ENCODE measurements around the gene CRELD1. TPM values are rescaled to one million over a fixed set of nuclear protein-coding genes. Genes with fewer than 3 reads are reported as not detected.

Gene CRELD1
- total and polyA plus RNA-seq, 9 of the 15 experiments (the other 6 are each of a cell fraction or from before 2014, with no cell fraction given), result 3.3 to 25.8 (median 16.5) TPM

- no peak for TF ChIP-seq PBX2 (CRISPR knock-in tag; IDR thresholded peaks at IDR 0.05; ENCODE audit: low read depth)
- 0 out of 2 replicates have a peak, but pooled peaks have one; percentile 13 for TF ChIP-seq PBX2 (tag; conservative IDR thresholded peaks at IDR 0.05; ENCODE audit: low read depth)
- no peak for TF ChIP-seq BRD4 (IDR thresholded peaks at IDR 0.05)
- 0 out of 2 replicates have a peak, but pooled peaks have one; percentile 86 for TF ChIP-seq ZNF609 (CRISPR knock-in tag; IDR thresholded peaks at IDR 0.05; ENCODE audit: borderline replicate concordance)
- no peak for TF ChIP-seq ZBTB49 (CRISPR knock-in tag; IDR thresholded peaks at IDR 0.05; ENCODE audit: borderline replicate concordance)
- TF ChIP-seq SIRT6 (IDR thresholded peaks at IDR 0.05; ENCODE audit: low read depth, low read length), result no peak
- TF ChIP-seq HOXB6 (CRISPR knock-in tag; IDR thresholded peaks at IDR 0.05; ENCODE audit: borderline replicate concordance), result no peak
- no peak for TF ChIP-seq NFYB (IDR thresholded peaks at IDR 0.05; ENCODE audit: extremely low read depth, insufficient read length)
- peak; percentile 32 for TF ChIP-seq ZNF592 (IDR thresholded peaks at IDR 0.05)
- TF ChIP-seq NFATC3 (IDR thresholded peaks at IDR 0.05), result no peak
- TF ChIP-seq PRPF4 (IDR thresholded peaks at IDR 0.05; ENCODE audit: insufficient read depth, low read depth, low read length, poor library complexity, severe bottlenecking), result peak; percentile 72
- TF ChIP-seq RFX7 (CRISPR knock-in tag; IDR thresholded peaks at IDR 0.05), result no peak
Observed at GRCh38 chr3:9890249-9891071, 43.2 kb upstream of the CRELD1 start, which contains the start of gene JAGN1 (continued).
